Mesothelial cell of epicardium (in vitro differentiated cells): ENCODE data around the gene FADS3. TPM values are rescaled to one million over a fixed set of nuclear protein-coding genes. Genes with fewer than 3 reads are reported as not detected.
A peak's percentile ranks its signal among the peaks of the same experiment; 100 is the strongest.

Experiments
- DNase-seq, 2 experiments: peaks; one replicate each; pipeline ENCODE4 v3.0.0; 2021; ENCODE audit warnings: low spot score in 2 of 2; ENCODE audit not compliant: unreplicated experiment in 2 of 2
- H3K27ac Mint-ChIP-seq: 2 replicates; pipeline ENCODE4 v1.8.0; 2021; ENCODE audit warnings: mixed read lengths
- H3K27me3 Mint-ChIP-seq: 2 replicates; pipeline ENCODE4 v1.8.0; 2021; ENCODE audit warnings: low read depth, mixed read lengths
- H3K36me3 Mint-ChIP-seq: 2 replicates; pipeline ENCODE4 v1.8.0; 2021; ENCODE audit warnings: mixed read lengths
- H3K4me1 Mint-ChIP-seq: 2 replicates; pipeline ENCODE4 v1.8.0; 2021; ENCODE audit warnings: mixed read lengths
- H3K4me3 Mint-ChIP-seq: 2 replicates; pipeline ENCODE4 v1.8.0; 2021; ENCODE audit warnings: mild to moderate bottlenecking, moderate library complexity, mixed read lengths
- H3K9me3 Mint-ChIP-seq: 2 replicates; pipeline ENCODE4 v1.8.0; 2021; ENCODE audit warnings: mixed read lengths
- total RNA-seq: library from RNA; stranded (reverse); gene quantifications from 3 replicates; pipeline ENCODE4 v1.2.1, GENCODE V29; 2021
- TF ChIP-seq, protein P1 (sequence below): fragments of 200-600 bp; sonication (generic); IDR thresholded peaks from one replicate; pipeline ENCODE4 v1.5.0; 2021; ENCODE audit warnings: antibody characterized with exemption; ENCODE audit not compliant: unreplicated experiment

The FADS3 gene
- total RNA-seq, 1 donor from 2014 or later: 8.9 TPM

DNA sequence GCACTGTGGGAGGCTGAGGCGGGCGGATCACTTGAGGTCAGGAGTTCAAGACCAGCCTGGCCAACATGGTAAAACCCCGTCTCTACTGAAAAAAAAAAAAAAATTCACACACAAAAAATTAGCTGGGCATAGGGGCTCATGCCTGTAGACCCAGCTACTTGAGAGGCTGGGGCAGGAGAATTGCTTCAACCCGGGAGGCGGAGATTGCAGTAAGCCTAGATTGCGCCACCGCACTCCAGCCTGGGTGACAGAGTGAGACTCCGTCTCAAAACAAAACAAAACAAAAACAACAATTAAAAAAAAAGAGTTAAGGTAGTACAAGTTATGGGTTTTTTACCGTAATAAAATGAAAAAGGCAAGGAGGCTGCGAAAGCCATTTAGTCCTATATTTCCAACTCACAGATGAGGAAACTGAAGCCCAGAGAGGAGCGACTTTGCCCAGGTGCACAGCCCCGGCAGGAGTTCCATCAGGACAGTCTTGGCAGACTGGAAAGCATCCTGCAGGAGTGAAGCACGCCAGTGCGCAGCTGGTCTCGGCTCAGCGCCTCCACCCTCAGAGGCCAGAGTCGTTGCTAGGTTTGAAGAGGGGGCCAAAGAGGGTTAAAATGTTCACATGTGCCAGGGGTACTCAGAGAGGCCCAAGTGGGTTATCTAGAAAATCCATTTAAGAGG lies 3.8 kb upstream of the FADS3 start:
- Mint-ChIP-seq H3K4me3 (no peak overlapping the region), H3K36me3 (no peaks in the 10 kb centered on the region), H3K4me1 (peaks cover 5% of the 10 kb centered on the region), H3K27me3 (peaks cover 2% of the 10 kb centered on the region), H3K27ac (no peak overlapping the region), H3K9me3 (no peaks in the 10 kb centered on the region)
- DNase-seq: no peak
- TF ChIP-seq, protein P1, sequence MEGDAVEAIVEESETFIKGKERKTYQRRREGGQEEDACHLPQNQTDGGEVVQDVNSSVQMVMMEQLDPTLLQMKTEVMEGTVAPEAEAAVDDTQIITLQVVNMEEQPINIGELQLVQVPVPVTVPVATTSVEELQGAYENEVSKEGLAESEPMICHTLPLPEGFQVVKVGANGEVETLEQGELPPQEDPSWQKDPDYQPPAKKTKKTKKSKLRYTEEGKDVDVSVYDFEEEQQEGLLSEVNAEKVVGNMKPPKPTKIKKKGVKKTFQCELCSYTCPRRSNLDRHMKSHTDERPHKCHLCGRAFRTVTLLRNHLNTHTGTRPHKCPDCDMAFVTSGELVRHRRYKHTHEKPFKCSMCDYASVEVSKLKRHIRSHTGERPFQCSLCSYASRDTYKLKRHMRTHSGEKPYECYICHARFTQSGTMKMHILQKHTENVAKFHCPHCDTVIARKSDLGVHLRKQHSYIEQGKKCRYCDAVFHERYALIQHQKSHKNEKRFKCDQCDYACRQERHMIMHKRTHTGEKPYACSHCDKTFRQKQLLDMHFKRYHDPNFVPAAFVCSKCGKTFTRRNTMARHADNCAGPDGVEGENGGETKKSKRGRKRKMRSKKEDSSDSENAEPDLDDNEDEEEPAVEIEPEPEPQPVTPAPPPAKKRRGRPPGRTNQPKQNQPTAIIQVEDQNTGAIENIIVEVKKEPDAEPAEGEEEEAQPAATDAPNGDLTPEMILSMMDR: no peak

DNA sequence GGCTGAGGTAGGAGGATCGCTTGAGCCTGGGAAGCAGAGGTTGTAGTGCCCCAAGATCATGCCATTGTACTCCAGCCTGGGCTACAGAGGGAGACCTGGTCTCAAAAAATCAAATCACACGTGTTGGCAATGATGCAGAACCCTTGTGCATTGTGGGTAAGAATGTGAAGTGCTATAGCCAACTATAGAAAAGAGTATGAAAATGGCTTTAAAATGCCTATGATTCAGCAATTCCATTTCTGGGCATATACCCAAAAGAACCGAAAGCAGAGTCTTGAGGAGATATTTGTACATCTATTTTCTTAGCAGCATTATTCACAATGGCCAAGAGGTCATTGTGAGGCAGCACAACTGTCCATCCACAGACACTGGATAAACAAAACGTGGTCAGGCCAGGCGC lies 2.6 kb upstream of the FADS3 start:
- Mint-ChIP-seq H3K36me3 (no peaks in the 10 kb centered on the region), H3K4me3 (no peak overlapping the region), H3K9me3 (no peaks in the 10 kb centered on the region), H3K27me3 (peaks cover 2% of the 10 kb centered on the region), H3K4me1 (peaks cover 2% of the 10 kb centered on the region), H3K27ac (no peak overlapping the region)
- TF ChIP-seq, protein P1: no peak
- no peak for DNase-seq

DNA sequence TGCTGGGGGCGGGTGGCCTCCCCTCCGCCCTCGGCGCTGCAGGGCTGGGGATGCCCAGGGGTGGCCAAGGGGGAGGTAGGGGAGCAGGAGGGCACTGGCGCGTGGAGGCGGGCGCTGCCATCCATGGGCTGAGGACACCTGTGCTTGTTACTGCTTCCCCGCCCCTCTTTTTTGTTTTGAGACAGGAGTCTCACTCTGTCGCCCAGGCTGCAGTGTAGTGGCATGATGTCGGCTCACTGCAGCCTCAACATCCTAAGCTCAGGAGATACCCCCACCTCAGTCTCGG lies 683 bp upstream of the FADS3 start:
- H3K4me3 Mint-ChIP-seq: peak overlapping the region; percentile 59
- peaks cover 2% of the 10 kb centered on the region for H3K27me3 Mint-ChIP-seq
- no peak for DNase-seq
- H3K9me3 Mint-ChIP-seq: no peaks in the 10 kb centered on the region
- H3K27ac Mint-ChIP-seq: no peak overlapping the region
- H3K36me3 Mint-ChIP-seq: no peaks in the 10 kb centered on the region
- TF ChIP-seq, protein P1: no peak
- peaks cover 2% of the 10 kb centered on the region for H3K4me1 Mint-ChIP-seq

DNA sequence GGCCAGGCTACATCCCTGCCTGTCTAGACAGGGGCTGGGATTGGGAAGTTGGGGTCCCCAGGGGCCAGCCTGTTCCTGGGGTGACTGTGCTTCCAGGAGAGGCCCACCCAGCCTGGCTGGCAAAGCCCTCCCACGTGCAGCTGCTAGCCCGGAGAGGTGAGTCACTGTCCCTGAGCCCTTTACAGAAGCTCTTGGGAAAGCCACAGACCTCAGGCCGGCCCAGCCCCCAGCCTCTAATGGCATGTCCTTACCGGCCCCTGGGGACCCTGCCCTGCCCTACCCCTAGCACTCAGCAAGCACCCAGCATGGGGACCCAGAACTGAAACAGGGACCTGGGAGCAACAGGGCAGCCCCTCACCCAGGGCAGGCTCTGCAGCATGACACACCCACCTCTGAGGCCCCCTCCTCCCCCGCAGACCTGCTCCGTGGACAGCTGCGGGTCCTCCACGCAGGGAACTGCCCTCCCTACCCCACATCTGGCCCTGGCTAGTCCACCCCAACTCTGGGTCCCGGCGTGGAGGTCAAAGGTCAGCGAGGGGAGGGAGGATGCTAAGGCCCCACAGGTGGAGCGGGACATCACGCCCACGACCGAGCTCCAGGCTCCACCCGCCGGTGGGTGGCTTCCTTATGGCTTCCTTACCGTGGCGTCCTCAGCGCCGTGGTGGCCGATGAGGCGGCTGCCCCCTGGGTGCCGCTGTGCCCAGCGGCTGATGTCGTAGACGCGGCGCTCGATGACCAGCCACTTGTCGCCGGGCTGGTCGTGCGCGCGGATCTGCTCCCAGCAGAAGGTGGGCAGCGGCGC lies 615 bp downstream of the FADS3 start:
- H3K36me3 Mint-ChIP-seq: no peaks in the 10 kb centered on the region
- peaks cover 2% of the 10 kb centered on the region for H3K27me3 Mint-ChIP-seq
- H3K27ac Mint-ChIP-seq: no peak overlapping the region
- TF ChIP-seq, protein P1: no peak
- peaks cover 2% of the 10 kb centered on the region for H3K4me1 Mint-ChIP-seq
- H3K4me3 Mint-ChIP-seq: peak overlapping the region; percentile 65
- no peaks in the 10 kb centered on the region for H3K9me3 Mint-ChIP-seq
- no peak for DNase-seq

DNA sequence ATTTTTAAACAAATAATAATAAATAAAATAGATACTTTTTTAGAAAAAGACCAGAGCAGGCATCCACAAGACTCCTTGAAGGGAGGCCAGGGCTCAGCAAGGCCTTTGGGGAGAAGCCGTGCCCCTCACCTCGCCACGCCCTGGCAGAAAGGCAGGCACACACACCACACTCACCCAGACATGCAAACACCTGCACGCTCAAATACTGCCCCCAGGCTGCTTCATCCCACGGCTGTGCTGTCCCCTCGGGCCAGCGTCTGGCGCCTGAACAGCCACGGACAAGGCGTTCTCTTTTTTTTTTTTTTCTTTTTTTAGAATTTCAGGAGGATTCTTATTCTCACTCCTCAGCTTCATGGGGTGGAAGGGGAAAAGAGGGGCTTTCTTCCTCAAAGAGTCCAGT lies 1.5 kb downstream of the FADS3 start:
- no peaks in the 10 kb centered on the region for H3K36me3 Mint-ChIP-seq
- no peak for DNase-seq
- H3K27me3 Mint-ChIP-seq: peaks cover 2% of the 10 kb centered on the region
- no peaks in the 10 kb centered on the region for H3K9me3 Mint-ChIP-seq
- peaks cover 2% of the 10 kb centered on the region for H3K4me1 Mint-ChIP-seq
- peak overlapping the region; percentile 65 for H3K4me3 Mint-ChIP-seq
- no peak overlapping the region for H3K27ac Mint-ChIP-seq
- TF ChIP-seq, protein P1: no peak
